Measurements from ENCODE around the gene ADGRD1. TPM values are rescaled to one million over a fixed set of nuclear protein-coding genes. Genes with fewer than 3 reads are reported as not detected.

Gene ADGRD1
- polyA plus RNA-seq, 1 experiment: 68.5 TPM

DNA sequence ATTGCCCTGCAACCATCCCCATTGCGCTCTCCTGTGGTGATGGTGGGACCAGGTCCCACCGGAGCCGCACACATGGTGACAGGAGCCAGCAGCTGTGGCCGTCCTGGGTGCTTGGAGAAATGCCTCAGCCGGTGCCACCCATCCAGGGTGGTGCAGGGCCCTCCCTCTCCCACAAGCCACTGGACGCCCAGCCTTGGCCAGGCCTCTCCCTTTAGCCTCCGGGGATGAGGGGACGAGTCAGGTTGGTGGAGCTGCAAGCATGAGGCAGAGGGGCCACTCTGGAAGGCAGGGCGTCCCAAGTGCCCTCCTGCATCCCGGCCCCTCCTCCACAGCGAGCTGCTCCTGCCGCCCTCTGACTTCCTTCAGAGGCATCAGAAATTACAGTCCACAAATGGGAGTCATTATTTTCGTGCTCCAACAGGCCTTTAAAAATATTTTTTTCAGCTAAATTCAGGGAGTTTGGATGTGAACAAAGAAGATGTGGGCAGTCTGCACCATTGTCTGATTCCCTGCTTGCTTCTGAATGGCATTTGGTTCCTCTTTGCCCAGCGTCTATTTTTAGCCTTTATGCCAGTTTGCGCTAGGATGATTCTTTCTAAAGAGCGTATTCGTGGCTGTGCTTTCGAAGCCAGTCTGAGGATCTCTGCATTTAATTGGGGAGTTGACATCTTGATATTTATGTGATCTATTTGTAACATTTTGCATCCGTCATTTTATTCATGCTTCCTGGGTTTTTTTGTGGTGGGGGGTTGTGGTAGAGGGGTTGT, 189.4 kb downstream of the ADGRD1 start:
- Histone ChIP-seq H3K36me3 (ENCODE audit: control insufficient read depth, insufficient read depth, low read length) (no peaks in the 10 kb centered on the region), H3K27me3 (ENCODE audit: control insufficient read depth, insufficient read depth, low read length) (no peaks in the 10 kb centered on the region), H3K4me3 (ENCODE audit: low read depth, low read length) (no peak overlapping the region)
- CTCF ChIA-PET: interaction anchor here (0.6 to 2.6 kb wide), 3 partner anchors 8 to 63 kb away, joined by 3 to 12 read pairs (median 3); no protein-coding TSS in a partner anchor
- TF ChIP-seq, protein P1, sequence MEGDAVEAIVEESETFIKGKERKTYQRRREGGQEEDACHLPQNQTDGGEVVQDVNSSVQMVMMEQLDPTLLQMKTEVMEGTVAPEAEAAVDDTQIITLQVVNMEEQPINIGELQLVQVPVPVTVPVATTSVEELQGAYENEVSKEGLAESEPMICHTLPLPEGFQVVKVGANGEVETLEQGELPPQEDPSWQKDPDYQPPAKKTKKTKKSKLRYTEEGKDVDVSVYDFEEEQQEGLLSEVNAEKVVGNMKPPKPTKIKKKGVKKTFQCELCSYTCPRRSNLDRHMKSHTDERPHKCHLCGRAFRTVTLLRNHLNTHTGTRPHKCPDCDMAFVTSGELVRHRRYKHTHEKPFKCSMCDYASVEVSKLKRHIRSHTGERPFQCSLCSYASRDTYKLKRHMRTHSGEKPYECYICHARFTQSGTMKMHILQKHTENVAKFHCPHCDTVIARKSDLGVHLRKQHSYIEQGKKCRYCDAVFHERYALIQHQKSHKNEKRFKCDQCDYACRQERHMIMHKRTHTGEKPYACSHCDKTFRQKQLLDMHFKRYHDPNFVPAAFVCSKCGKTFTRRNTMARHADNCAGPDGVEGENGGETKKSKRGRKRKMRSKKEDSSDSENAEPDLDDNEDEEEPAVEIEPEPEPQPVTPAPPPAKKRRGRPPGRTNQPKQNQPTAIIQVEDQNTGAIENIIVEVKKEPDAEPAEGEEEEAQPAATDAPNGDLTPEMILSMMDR (IDR thresholded peaks at IDR 0.05; ENCODE audit: insufficient read depth, low read depth, low read length): no peak
- DNase-seq (ENCODE audit: low read depth): no peak
- POLR2A ChIA-PET: no interaction called here

DNA sequence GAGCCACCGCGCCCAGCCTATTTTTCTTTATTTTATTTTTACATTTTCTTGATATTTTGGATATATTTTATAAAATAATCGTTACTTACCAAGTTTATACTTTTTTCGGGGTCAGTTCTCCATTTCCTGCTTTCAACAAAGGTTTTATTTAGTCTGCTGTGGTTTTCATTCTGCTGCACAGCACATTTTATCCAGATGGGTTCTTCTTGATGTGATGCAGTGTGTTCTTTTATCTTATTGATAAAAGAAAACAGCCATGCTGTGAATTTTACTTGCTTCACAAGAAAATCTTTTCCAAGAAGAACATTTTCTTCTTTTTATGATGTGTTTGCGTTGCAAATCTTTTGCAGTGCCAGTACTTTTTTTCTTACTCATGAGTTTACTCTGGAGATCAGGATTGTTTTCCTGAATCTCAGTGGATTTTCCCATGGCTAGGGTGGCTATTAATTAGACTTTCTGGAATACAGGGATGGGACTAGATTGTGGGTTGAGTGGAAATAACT, 192.5 kb downstream of the ADGRD1 start:
- Histone ChIP-seq H3K4me3 (ENCODE audit: low read depth, low read length) (no peak overlapping the region), H3K36me3 (ENCODE audit: control insufficient read depth, insufficient read depth, low read length) (no peaks in the 10 kb centered on the region), H3K27me3 (ENCODE audit: control insufficient read depth, insufficient read depth, low read length) (no peaks in the 10 kb centered on the region)
- TF ChIP-seq, protein P1 (IDR thresholded peaks at IDR 0.05; ENCODE audit: insufficient read depth, low read depth, low read length): no peak
- POLR2A ChIA-PET: no interaction called here
- CTCF ChIA-PET: interaction anchor here (1.0 kb wide), 1 partner anchor 14 kb away, joined by 3 read pairs; no protein-coding TSS in a partner anchor
- DNase-seq (ENCODE audit: low read depth): no peak

DNA sequence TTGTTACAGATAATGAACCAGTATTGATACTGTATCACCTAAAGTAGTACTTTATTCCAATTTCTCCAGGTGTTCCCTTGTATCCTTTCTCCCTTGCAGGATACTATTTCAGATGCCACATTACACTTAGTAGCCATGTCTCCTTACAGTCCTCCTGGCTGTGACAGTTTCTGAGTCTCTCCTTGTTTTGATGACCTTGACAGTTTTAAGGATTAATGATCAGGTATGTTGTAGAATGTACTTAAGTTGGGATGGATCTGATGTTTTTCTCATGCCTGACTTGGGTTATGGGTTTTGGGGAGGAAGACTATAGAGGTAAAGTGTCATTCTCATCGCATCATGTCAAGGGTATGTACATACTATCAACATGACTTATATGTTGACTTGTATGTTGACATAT, 193.6 kb downstream of the ADGRD1 start:
- ChIA-PET CTCF (no interaction called here), POLR2A (no interaction called here)
- H3K27me3 ChIP-seq (ENCODE audit: control insufficient read depth, insufficient read depth, low read length): no peaks in the 10 kb centered on the region
- H3K36me3 ChIP-seq (ENCODE audit: control insufficient read depth, insufficient read depth, low read length): no peaks in the 10 kb centered on the region
- TF ChIP-seq, protein P1 (IDR thresholded peaks at IDR 0.05; ENCODE audit: insufficient read depth, low read depth, low read length): no peak
- DNase-seq (ENCODE audit: low read depth): no peak
- no peak overlapping the region for H3K4me3 ChIP-seq (ENCODE audit: low read depth, low read length)

DNA sequence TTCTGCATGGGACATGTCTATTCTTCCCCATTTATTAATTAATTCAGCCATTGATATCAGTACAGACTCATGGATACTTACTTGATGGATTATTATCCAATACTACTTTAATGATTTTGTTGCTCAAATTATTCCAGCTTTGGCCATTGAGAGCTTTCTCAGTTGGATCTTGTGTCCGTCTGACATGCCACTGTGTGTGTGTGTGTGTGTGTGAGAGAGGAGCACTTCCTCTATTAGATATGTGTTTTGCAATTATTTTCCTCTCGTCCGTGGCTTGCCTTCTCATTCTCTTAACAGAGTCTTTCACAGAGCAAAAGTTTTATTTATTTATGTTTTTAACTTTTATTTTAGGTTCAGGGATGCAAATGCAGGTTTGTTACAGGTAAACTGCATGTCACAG, 194.2 kb downstream of the ADGRD1 start:
- no peaks in the 10 kb centered on the region for H3K36me3 ChIP-seq (ENCODE audit: control insufficient read depth, insufficient read depth, low read length)
- no peak overlapping the region for H3K4me3 ChIP-seq (ENCODE audit: low read depth, low read length)
- CTCF ChIA-PET: interaction anchor here (0.6 kb wide), 1 partner anchor 231 kb away, joined by 3 read pairs; no protein-coding TSS in a partner anchor
- DNase-seq (ENCODE audit: low read depth): no peak
- no peaks in the 10 kb centered on the region for H3K27me3 ChIP-seq (ENCODE audit: control insufficient read depth, insufficient read depth, low read length)
- POLR2A ChIA-PET: no interaction called here
- TF ChIP-seq, protein P1 (IDR thresholded peaks at IDR 0.05; ENCODE audit: insufficient read depth, low read depth, low read length): no peak

DNA sequence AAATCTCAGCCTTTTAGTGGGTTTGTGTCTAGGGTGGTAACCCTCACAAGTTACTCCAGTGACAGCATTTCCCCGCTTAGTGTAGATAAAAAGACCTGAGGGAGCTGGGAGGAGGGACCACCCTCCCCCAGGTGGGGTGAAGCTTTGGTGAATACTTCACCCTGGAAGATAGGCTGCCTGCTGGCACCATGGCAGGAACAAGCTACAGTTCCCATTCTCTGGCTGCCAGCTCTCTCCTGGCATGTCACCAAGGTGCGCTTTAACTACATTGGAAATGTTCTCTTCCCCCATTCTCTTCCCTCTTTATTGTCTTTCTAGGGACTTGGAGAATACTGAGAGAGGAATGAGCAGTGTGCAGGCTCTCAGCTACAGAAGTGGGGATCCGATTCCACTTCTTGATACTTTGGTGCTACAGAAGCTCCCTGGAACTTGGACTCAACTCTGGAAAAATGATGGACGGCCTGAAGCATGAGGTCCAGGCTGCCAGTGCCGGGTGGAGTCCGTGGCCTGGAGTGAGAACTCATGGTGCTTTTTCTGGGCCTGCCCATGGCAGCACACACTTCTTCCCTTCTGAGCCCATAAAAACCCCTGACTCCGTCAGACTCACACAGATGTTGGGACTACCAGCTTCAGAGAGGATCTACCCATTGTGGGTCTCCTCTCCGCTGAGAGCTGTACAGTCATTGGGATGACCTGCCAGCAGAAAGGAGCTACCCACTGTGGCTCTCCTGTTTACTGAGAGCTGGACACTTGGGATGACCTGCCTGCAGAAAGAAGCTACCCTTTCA, 198.0 kb downstream of the ADGRD1 start:
- no peaks in the 10 kb centered on the region for H3K27me3 ChIP-seq (ENCODE audit: control insufficient read depth, insufficient read depth, low read length)
- no peak overlapping the region for H3K4me3 ChIP-seq (ENCODE audit: low read depth, low read length)
- no peaks in the 10 kb centered on the region for H3K36me3 ChIP-seq (ENCODE audit: control insufficient read depth, insufficient read depth, low read length)
- no peak for DNase-seq (ENCODE audit: low read depth)
- POLR2A ChIA-PET: no interaction called here
- TF ChIP-seq, protein P1 (IDR thresholded peaks at IDR 0.05; ENCODE audit: insufficient read depth, low read depth, low read length): no peak
- CTCF ChIA-PET: interaction anchor here (2.0 kb wide), 1 partner anchor 19 kb away, joined by 7 read pairs; no protein-coding TSS in a partner anchor
